Activated CD8-positive, alpha-beta T cell treated with anti-CD3 and anti-CD28 coated beads for 36 hours (primary cell): Measurements from ENCODE around the gene CCNT2. TPM values are rescaled to one million over a fixed set of nuclear protein-coding genes. Genes with fewer than 3 reads are reported as not detected.
"Not testable (repeated sequence)": the region's sequence is repeated elsewhere in the genome, so short reads cannot be mapped to it uniquely, and the experiment has no call there.

Experiments used
- ATAC-seq: fragments of 200-7000 bp; cut with Tn5 transposase; one replicate; pipeline ENCODE4 v1.10.0; 2021; ENCODE audit warnings: mild to moderate bottlenecking, moderate library complexity
- CTCF ChIA-PET: fragments of 350-600 bp; sonication (Branson Sonifier 250); formaldehyde crosslinking; loops from one replicate; lab custom pipeline; 2021; ENCODE audit warnings: antibody characterized with exemption; lab: Charles Lee
- POLR2A ChIA-PET: fragments of 350-600 bp; sonication (Branson Sonifier 250); formaldehyde crosslinking; loops from one replicate; lab custom pipeline; 2021; ENCODE audit warnings: antibody characterized with exemption; lab: Charles Lee
- DNase-seq: peaks from one replicate; pipeline ENCODE4 v3.0.0-alpha.2; 2020
- H3K27ac Mint-ChIP-seq: one replicate; pipeline ENCODE4 v1.8.0; 2021; ENCODE audit warnings: mild to moderate bottlenecking, mixed read lengths
- H3K27me3 Mint-ChIP-seq: one replicate; pipeline ENCODE4 v1.8.0; 2021; ENCODE audit warnings: mixed read lengths
- H3K36me3 Mint-ChIP-seq: one replicate; pipeline ENCODE4 v1.8.0; 2021; ENCODE audit warnings: low read depth, mixed read lengths
- H3K4me1 Mint-ChIP-seq: one replicate; pipeline ENCODE4 v1.8.0; 2021; ENCODE audit warnings: low read depth, mixed read lengths
- H3K4me3 Mint-ChIP-seq: one replicate; pipeline ENCODE4 v1.8.0; 2021; ENCODE audit warnings: mild to moderate bottlenecking, moderate library complexity, mixed read lengths
- H3K9me3 Mint-ChIP-seq: one replicate; pipeline ENCODE4 v1.8.0; 2021; ENCODE audit warnings: mixed read lengths
- CTCF ChIP-seq: fragments of 200-600 bp; IDR thresholded peaks from one replicate; pipeline ENCODE4 v1.8.0; 2022; ENCODE audit warnings: antibody characterized with exemption, mild to moderate bottlenecking
- intact Hi-C: fragments of 100-400 bp; cut with micrococcal nuclease; formaldehyde crosslinking; loops from one replicate; pipeline ENCODE4 v1.10.0; 2022
- total RNA-seq, 2 experiments: library from RNA; stranded (reverse); gene quantifications; one replicate each; pipeline ENCODE4 v1.2.3, GENCODE V29; 2021

Gene CCNT2
- total RNA-seq, 2 experiments from 2014 or later = 30.5 to 32.1 TPM

GRCh38 chr2:134906726-134907125 is 11.9 kb upstream of the CCNT2 start:
- no peak for DNase-seq
- intact Hi-C loops = no loop called here
- Mint-ChIP-seq H3K4me3 (no peak overlapping the region), H3K9me3 (peaks cover 3% of the 10 kb centered on the region), H3K36me3 (no peaks in the 10 kb centered on the region), H3K4me1 (no peaks in the 10 kb centered on the region), H3K27ac (no peak overlapping the region), H3K27me3 (no peaks in the 10 kb centered on the region)
- CTCF ChIA-PET = no interaction called here
- no peak for ATAC-seq
- POLR2A ChIA-PET = no interaction called here
- TF ChIP-seq CTCF = no peak

- H3K4me1 Mint-ChIP-seq, H3K36me3 Mint-ChIP-seq, H3K9me3 Mint-ChIP-seq, DNase-seq, intact Hi-C loops, ATAC-seq, H3K4me3 Mint-ChIP-seq, POLR2A ChIA-PET, H3K27ac Mint-ChIP-seq, H3K27me3 Mint-ChIP-seq: not testable (repeated sequence)
- CTCF ChIA-PET = interaction anchor here (0.7 kb wide), 1 partner anchor 456 kb away, joined by 3 read pairs; no protein-coding TSS in a partner anchor
Observed at GRCh38 chr2:134907441-134908116, 11.0 kb upstream of the CCNT2 start.

GRCh38 chr2:134910763-134911399 is 7.7 kb upstream of the CCNT2 start:
- Mint-ChIP-seq H3K9me3 (peaks cover 3% of the 10 kb centered on the region), H3K4me1 (no peaks in the 10 kb centered on the region), H3K27ac (no peak overlapping the region), H3K4me3 (no peak overlapping the region), H3K36me3 (no peaks in the 10 kb centered on the region), H3K27me3 (no peaks in the 10 kb centered on the region)
- POLR2A ChIA-PET = no interaction called here
- CTCF ChIA-PET = interaction anchor here (0.6 kb wide), 1 partner anchor 12 kb away, joined by 3 read pairs; no protein-coding TSS in a partner anchor
- DNase-seq (no peak), ATAC-seq (no peak)
- intact Hi-C loops = no loop called here
- no peak for TF ChIP-seq CTCF

- H3K4me1 Mint-ChIP-seq = no peaks in the 10 kb centered on the region
- ChIA-PET POLR2A (no interaction called here), CTCF (interaction anchor here (0.6 kb wide), 1 partner anchor 13 kb away, joined by 3 read pairs; no protein-coding TSS in a partner anchor)
- intact Hi-C loops = no loop called here
- no peak overlapping the region for H3K27ac Mint-ChIP-seq
- DNase-seq (no peak), ATAC-seq (no peak)
- no peak overlapping the region for H3K4me3 Mint-ChIP-seq
- H3K9me3 Mint-ChIP-seq = peaks cover 3% of the 10 kb centered on the region
- no peaks in the 10 kb centered on the region for H3K36me3 Mint-ChIP-seq
- no peak for TF ChIP-seq CTCF
- H3K27me3 Mint-ChIP-seq = no peaks in the 10 kb centered on the region
Observed at GRCh38 chr2:134911400-134911785, 7.2 kb upstream of the CCNT2 start.

GRCh38 chr2:134912361-134912760 is 6.3 kb upstream of the CCNT2 start:
- peaks cover 2% of the 10 kb centered on the region for H3K9me3 Mint-ChIP-seq
- peaks cover 6% of the 10 kb centered on the region for H3K4me1 Mint-ChIP-seq
- H3K27me3 Mint-ChIP-seq = no peaks in the 10 kb centered on the region
- TF ChIP-seq CTCF = no peak
- H3K27ac Mint-ChIP-seq = no peak overlapping the region
- ATAC-seq (no peak), DNase-seq (no peak)
- ChIA-PET POLR2A (no interaction called here), CTCF (no interaction called here)
- no peaks in the 10 kb centered on the region for H3K36me3 Mint-ChIP-seq
- no peak overlapping the region for H3K4me3 Mint-ChIP-seq
- intact Hi-C loops = no loop called here
